Caco-2 (cell line): ENCODE results near the gene YBEY. TPM values are rescaled to one million over a fixed set of nuclear protein-coding genes. Genes with fewer than 3 reads are reported as not detected.

Source experiments
- BruUV-seq: library from RNA; stranded (reverse); fragments of 400-500 nt; replicated peaks from 2 replicates; lab custom pipeline; 2021; lab: Mats Ljungman, UMichigan
- CTCF ChIA-PET: fragments of 300-600 bp; sonication (Branson Sonifier 250); formaldehyde crosslinking; loops from one replicate; lab custom pipeline; 2022; ENCODE audit warnings: antibody characterized with exemption; lab: Charles Lee
- POLR2A ChIA-PET: fragments of 300-600 bp; sonication (Branson Sonifier 250); formaldehyde crosslinking; loops from one replicate; lab custom pipeline; 2022; ENCODE audit warnings: antibody characterized with exemption; lab: Charles Lee
- DNase-seq, 2 experiments: peaks; one replicate each; pipeline versions ENCODE4 v3.0.0 to v3.0.0-alpha.2; 2020 to 2022
- H3K27me3 ChIP-seq: replicated peaks from 2 replicates; pipeline ENCODE4 v1.6.0; 2011; ENCODE audit warnings: low read length; ENCODE audit not compliant: control insufficient read depth, insufficient read depth
- H3K36me3 ChIP-seq: 2 replicates; pipeline ENCODE4 v1.5.1; 2011; ENCODE audit warnings: low read length; ENCODE audit not compliant: control insufficient read depth, insufficient read depth
- H3K4me1 ChIP-seq: fragments of 250-450 bp; sonication (Bioruptor Pico); 2 replicates; pipeline ENCODE4 v1.5.1; 2020; ENCODE audit warnings: mild to moderate bottlenecking
- H3K4me3 ChIP-seq: 2 replicates; pipeline ENCODE4 v1.5.1; 2011; ENCODE audit warnings: low read depth, mild to moderate bottlenecking, control low read depth, low read length
- H3K9me3 ChIP-seq: fragments of 250-450 bp; sonication (Bioruptor Pico); 2 replicates; pipeline ENCODE4 v1.5.1; 2020; ENCODE audit warnings: mild to moderate bottlenecking, moderate library complexity
- H3K27ac Mint-ChIP-seq: one replicate; pipeline ENCODE4 v1.8.0; 2022; ENCODE audit warnings: mixed read lengths; ENCODE audit not compliant: unreplicated experiment
- H3K27me3 Mint-ChIP-seq: one replicate; pipeline ENCODE4 v1.8.0; 2022; ENCODE audit warnings: mixed read lengths; ENCODE audit not compliant: insufficient read depth, unreplicated experiment
- H3K36me3 Mint-ChIP-seq: one replicate; pipeline ENCODE4 v1.8.0; 2022; ENCODE audit warnings: mild to moderate bottlenecking, mixed read lengths; ENCODE audit not compliant: insufficient read depth, unreplicated experiment
- H3K4me1 Mint-ChIP-seq: one replicate; pipeline ENCODE4 v1.8.0; 2022; ENCODE audit warnings: low read depth, mixed read lengths; ENCODE audit not compliant: unreplicated experiment
- H3K4me3 Mint-ChIP-seq: one replicate; pipeline ENCODE4 v1.8.0; 2022; ENCODE audit warnings: mild to moderate bottlenecking, moderate library complexity, mixed read lengths; ENCODE audit not compliant: unreplicated experiment
- H3K9me3 Mint-ChIP-seq: one replicate; pipeline ENCODE4 v1.8.0; 2022; ENCODE audit warnings: mixed read lengths; ENCODE audit not compliant: unreplicated experiment
- CTCF ChIP-seq, 2 experiments: fragments of 200-600 bp in 1 of 2; IDR thresholded peaks; 1 replicate in 1 of 2; 2 replicates in 1 of 2; pipeline versions ENCODE4 v1.5.1 to v1.8.0; 2011 to 2022; ENCODE audit warnings: antibody characterized with exemption in 1 of 2, control low read depth in 1 of 2, inconsistent platforms in 1 of 2, low read depth in 1 of 2, low read length in 1 of 2, mild to moderate bottlenecking in 1 of 2, moderate library complexity in 1 of 2; ENCODE audit not compliant: insufficient read depth in 1 of 2, severe bottlenecking in 1 of 2, unreplicated experiment in 1 of 2
- intact Hi-C: fragments of 100-400 bp; cut with micrococcal nuclease; formaldehyde crosslinking; loops from one replicate; pipeline ENCODE4 v1.10.0; 2022; ENCODE audit not compliant: unreplicated experiment
- total RNA-seq: library from RNA; stranded (reverse); gene quantifications from 2 replicates; pipeline ENCODE4 v1.2.3, GENCODE V29; 2022

YBEY gene
- total RNA-seq, 1 experiment from 2014 or later, result 10.6 TPM

- Histone ChIP-seq H3K9me3 (no peaks in the 10 kb centered on the region), H3K4me1 (no peaks in the 10 kb centered on the region), H3K27me3 (no peaks in the 10 kb centered on the region), H3K4me3 (no peak overlapping the region), H3K36me3 (peaks cover 3% of the 10 kb centered on the region)
- Mint-ChIP-seq H3K4me1 (no peaks in the 10 kb centered on the region), H3K9me3 (no peaks in the 10 kb centered on the region), H3K36me3 (peaks cover 94% of the 10 kb centered on the region), H3K27ac (no peak overlapping the region), H3K4me3 (no peak overlapping the region), H3K27me3 (no peaks in the 10 kb centered on the region)
- intact Hi-C loops, result no loop called here
- BruUV-seq, result no TSS peak
- POLR2A ChIA-PET, result no interaction called here
- TF ChIP-seq CTCF (IDR thresholded peaks at IDR 0.05; ENCODE audit: insufficient read depth in 1 of 2, low read depth in 1 of 2, low read length in 1 of 2, severe bottlenecking in 1 of 2, unreplicated experiment in 1 of 2), result no peak
- CTCF ChIA-PET, result no interaction called here
- DNase-seq, result no peak
These were observed 30.3 kb upstream of the YBEY start for GRCh38 chr21:46255758-46256337.

- no peaks in the 10 kb centered on the region for H3K4me1 Mint-ChIP-seq
- TF ChIP-seq CTCF (IDR thresholded peaks at IDR 0.05; ENCODE audit: insufficient read depth in 1 of 2, low read depth in 1 of 2, low read length in 1 of 2, severe bottlenecking in 1 of 2, unreplicated experiment in 1 of 2), result no peak
- no TSS peak for BruUV-seq
- no peak for DNase-seq
- Histone ChIP-seq H3K9me3 (no peaks in the 10 kb centered on the region), H3K36me3 (peaks cover 3% of the 10 kb centered on the region), H3K4me3 (no peak overlapping the region), H3K27me3 (no peaks in the 10 kb centered on the region), H3K4me1 (no peaks in the 10 kb centered on the region)
- intact Hi-C loops, result no loop called here
- no peaks in the 10 kb centered on the region for H3K27me3 Mint-ChIP-seq
- no peak overlapping the region for H3K27ac Mint-ChIP-seq
- no peaks in the 10 kb centered on the region for H3K9me3 Mint-ChIP-seq
- ChIA-PET CTCF (no interaction called here), POLR2A (no interaction called here)
- H3K36me3 Mint-ChIP-seq, result peaks cover 94% of the 10 kb centered on the region
- H3K4me3 Mint-ChIP-seq, result no peak overlapping the region
These were observed 29.6 kb upstream of the YBEY start for GRCh38 chr21:46256501-46256994.

GRCh38 chr21:46264046-46264689 lies 22.0 kb upstream of the YBEY start:
- no TSS peak for BruUV-seq

More at GRCh38 chr21:46264046-46264689, 22.0 kb upstream of the YBEY start:
- intact Hi-C loops, result no loop called here
- Mint-ChIP-seq H3K9me3 (no peaks in the 10 kb centered on the region), H3K36me3 (peaks cover 82% of the 10 kb centered on the region), H3K4me3 (no peak overlapping the region), H3K27ac (no peak overlapping the region), H3K27me3 (no peaks in the 10 kb centered on the region), H3K4me1 (no peaks in the 10 kb centered on the region)
- TF ChIP-seq CTCF (IDR thresholded peaks at IDR 0.05; ENCODE audit: insufficient read depth in 1 of 2, low read depth in 1 of 2, low read length in 1 of 2, severe bottlenecking in 1 of 2, unreplicated experiment in 1 of 2), result no peak
- Histone ChIP-seq H3K4me3 (no peak overlapping the region), H3K4me1 (no peaks in the 10 kb centered on the region), H3K9me3 (no peaks in the 10 kb centered on the region), H3K27me3 (no peaks in the 10 kb centered on the region), H3K36me3 (no peaks in the 10 kb centered on the region; the same call in 1 of the 2 replicates)
- no peak for DNase-seq
- POLR2A ChIA-PET, result no interaction called here
- CTCF ChIA-PET, result no interaction called here
